ACC112 (cell line): ENCODE data around the gene YPEL1.

Source experiments
- H2AFZ ChIP-seq: fragments of 200-600 bp; sonication (generic); one replicate; pipeline ENCODE4 v1.6.0; 2017; ENCODE audit warnings: antibody characterized with exemption, low read length; ENCODE audit not compliant: unreplicated experiment
- H3K27ac ChIP-seq: fragments of 200-600 bp; sonication (generic); 2 replicates; pipeline ENCODE4 v1.5.1; 2014; ENCODE audit warnings: low read depth, mild to moderate bottlenecking, antibody characterized with exemption, low read length, moderate library complexity
- H3K27me3 ChIP-seq: fragments of 200-600 bp; sonication (generic); 2 replicates; pipeline ENCODE4 v1.6.1; 2014; ENCODE audit warnings: mild to moderate bottlenecking, antibody characterized with exemption, low read length, moderate library complexity, mixed read lengths; ENCODE audit not compliant: insufficient read depth
- H3K36me3 ChIP-seq: fragments of 200-600 bp; sonication (generic); 2 replicates; pipeline ENCODE4 v1.6.1; 2016; ENCODE audit warnings: mild to moderate bottlenecking, antibody characterized with exemption, low read length, moderate library complexity, mixed read lengths; ENCODE audit not compliant: insufficient read depth
- H3K4me1 ChIP-seq: fragments of 200-600 bp; sonication (generic); one replicate; pipeline ENCODE4 v1.6.1; 2016; ENCODE audit warnings: low read length, mixed read lengths; ENCODE audit not compliant: insufficient read depth, unreplicated experiment, control insufficient read depth
- H3K4me3 ChIP-seq: fragments of 200-600 bp; sonication (generic); 2 replicates; pipeline ENCODE4 v1.5.1; 2014; ENCODE audit warnings: mild to moderate bottlenecking, low read depth, low read length
- H3K79me2 ChIP-seq: fragments of 200-600 bp; sonication (generic); one replicate; pipeline ENCODE4 v1.6.0; 2016; ENCODE audit warnings: low read length; ENCODE audit not compliant: control insufficient read depth, unreplicated experiment, insufficient read depth

Gene YPEL1

DNA sequence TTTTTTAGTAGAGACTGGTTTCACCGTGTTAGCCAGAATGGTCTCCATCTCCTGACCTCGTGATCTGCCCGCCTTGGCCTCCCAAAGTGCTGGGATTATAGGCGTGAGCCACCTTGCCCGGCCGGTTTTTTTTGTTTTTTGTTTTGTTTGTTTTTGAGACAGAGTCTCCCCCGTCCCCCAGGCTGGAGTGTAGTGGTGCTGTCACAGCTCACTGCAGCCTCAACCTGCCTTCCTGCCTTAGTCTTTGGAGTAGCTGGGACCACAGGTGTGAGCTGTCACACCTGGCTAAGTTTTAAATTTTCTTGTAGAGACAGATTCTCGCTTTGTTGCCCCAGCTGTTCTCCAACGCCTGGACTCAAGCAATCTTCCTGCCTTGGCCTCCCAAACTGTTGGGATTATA is 66.6 kb downstream of the YPEL1 start:
- H3K79me2 ChIP-seq: no peaks in the 10 kb centered on the region
- no peaks in the 10 kb centered on the region for H3K4me1 ChIP-seq
- H3K4me3 ChIP-seq: no peak overlapping the region
- H3K27me3 ChIP-seq: no peaks in the 10 kb centered on the region
- no peak overlapping the region for H3K27ac ChIP-seq
- H2AFZ ChIP-seq: no peak overlapping the region
- no peaks in the 10 kb centered on the region for H3K36me3 ChIP-seq

DNA sequence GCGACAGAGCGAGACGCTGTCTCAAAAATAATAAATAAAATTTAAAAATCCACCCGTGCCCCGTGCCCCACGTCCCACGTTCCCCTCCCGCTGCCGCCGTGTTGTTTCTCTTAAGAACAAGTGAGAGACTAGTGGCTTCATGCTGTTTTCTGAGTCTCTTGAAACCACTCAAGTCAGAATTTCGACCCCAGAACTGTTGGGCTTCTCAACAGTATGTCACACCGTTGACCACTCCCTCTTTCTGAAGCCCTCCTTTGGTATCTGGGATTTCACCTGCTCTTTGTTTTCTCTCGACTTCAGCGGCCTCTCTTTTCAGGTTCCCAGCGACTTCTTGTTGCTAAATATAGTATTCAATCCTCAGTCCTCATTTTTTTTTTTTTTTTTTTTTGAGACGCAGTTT is 68.8 kb downstream of the YPEL1 start:
- no peaks in the 10 kb centered on the region for H3K79me2 ChIP-seq
- H2AFZ ChIP-seq: no peak overlapping the region
- H3K36me3 ChIP-seq: no peaks in the 10 kb centered on the region
- H3K4me1 ChIP-seq: no peaks in the 10 kb centered on the region
- no peak overlapping the region for H3K27ac ChIP-seq
- H3K27me3 ChIP-seq: no peaks in the 10 kb centered on the region
- H3K4me3 ChIP-seq: peak overlapping the region; percentile 80

DNA sequence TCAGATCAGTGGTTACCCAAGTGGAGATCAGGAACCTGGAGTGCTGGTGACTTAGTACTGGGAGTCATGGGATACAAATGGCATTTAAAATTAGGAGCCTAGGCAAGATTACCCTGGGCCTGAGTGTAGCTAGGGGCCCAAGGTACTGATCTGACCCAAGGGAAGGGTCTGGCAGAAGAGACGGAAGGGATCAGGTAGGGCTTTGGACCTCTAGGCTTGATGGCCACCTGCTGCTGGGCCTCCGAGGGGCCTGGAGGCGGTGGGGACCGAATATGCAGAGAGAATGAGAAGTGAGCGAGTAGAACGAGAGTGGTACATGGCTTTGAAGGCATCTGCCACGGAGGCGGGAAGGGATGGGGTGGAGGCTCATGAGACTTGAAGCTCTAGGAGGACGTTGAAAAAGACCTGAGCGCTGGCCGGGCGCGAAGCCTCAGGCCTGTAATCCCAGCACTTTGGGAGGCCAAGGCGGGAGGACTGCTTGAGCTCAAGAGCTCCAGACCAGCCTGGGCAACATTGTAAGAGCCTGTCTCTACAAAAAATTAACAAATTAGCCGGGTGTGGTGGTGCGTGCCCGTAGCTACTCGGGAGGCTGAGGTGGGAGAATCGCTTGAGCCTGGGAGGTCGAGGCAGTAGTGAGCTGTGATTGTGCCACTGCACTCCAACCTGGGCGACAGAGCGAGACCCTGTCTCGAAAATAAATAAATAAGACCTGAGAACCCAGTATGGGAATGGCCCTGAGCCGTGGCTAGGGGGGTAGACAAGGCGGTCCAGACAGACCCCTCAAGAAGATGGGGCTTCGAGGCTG is 70.3 kb downstream of the YPEL1 start:
- Histone ChIP-seq H2AFZ (peak overlapping the region; percentile 50), H3K4me3 (peak overlapping the region; percentile 80), H3K36me3 (no peaks in the 10 kb centered on the region), H3K4me1 (no peaks in the 10 kb centered on the region), H3K27me3 (no peaks in the 10 kb centered on the region), H3K27ac (peak overlapping the region; percentile 46; the same call in 1 of the 2 replicates), H3K79me2 (no peaks in the 10 kb centered on the region)

DNA sequence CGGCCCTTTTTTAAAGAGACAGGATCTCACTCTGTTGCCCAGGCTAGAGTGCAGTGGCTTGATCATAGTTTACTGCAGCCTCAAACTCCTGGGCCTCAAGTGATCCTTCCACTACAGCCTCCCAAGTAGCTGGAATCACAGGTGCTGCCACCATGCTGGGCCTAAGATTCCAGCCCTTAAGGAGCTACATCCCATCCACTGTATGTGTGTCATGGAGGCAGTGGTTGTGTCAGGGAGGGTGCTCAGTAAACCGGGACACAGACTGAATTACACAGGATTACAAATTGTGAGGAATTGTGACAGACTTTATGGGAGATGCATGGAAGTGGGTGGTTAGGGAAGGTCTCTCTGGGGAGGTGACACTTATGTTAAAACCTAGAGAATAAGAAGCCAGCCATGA is 71.9 kb downstream of the YPEL1 start:
- Histone ChIP-seq H3K27ac (no peak overlapping the region), H3K4me3 (no peak overlapping the region), H3K4me1 (no peaks in the 10 kb centered on the region), H3K27me3 (no peaks in the 10 kb centered on the region), H3K36me3 (no peaks in the 10 kb centered on the region), H3K79me2 (no peaks in the 10 kb centered on the region), H2AFZ (no peak overlapping the region)

DNA sequence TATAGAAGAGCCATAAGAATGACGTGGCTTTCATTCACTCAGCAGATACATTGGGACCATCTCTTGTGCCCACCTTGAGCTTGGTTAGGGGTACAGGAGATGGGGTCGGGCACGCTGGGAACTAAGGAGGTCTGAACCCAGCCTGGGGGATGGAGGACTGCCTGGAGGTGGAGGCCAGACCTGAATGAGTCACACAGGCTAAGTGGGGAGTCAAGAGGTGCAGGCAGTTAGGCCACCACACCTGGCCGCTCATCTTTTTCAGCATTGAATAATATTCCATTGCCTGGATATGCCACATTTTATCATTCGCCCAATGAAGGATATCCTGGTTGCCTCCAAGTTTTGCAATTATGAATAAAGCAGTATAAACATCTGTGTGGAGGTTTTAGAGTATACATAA is 73.6 kb downstream of the YPEL1 start:
- Histone ChIP-seq H3K4me3 (no peak overlapping the region), H3K36me3 (no peaks in the 10 kb centered on the region), H3K4me1 (no peaks in the 10 kb centered on the region), H3K27me3 (no peaks in the 10 kb centered on the region), H3K27ac (no peak overlapping the region), H2AFZ (no peak overlapping the region), H3K79me2 (no peaks in the 10 kb centered on the region)

DNA sequence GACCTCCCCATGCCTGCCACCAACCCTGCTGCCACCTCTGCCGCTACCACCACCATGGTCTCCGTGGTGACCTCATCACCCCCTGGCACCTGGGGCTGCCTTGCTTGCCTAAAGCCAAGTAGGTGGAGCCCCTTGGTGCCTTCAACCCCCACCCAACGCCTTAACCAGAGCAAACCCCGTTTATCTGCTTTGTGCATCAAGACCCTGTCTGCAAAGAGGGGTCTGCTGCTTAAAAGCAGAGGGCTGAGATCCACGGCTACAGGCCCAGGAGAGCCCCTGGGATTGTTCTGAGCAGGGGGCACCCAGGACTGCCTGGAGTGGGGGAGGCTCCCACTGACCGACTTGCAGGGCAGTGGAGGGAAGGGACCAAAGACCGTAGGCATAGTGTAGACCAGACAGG is 74.7 kb downstream of the YPEL1 start:
- no peak overlapping the region for H2AFZ ChIP-seq

DNA sequence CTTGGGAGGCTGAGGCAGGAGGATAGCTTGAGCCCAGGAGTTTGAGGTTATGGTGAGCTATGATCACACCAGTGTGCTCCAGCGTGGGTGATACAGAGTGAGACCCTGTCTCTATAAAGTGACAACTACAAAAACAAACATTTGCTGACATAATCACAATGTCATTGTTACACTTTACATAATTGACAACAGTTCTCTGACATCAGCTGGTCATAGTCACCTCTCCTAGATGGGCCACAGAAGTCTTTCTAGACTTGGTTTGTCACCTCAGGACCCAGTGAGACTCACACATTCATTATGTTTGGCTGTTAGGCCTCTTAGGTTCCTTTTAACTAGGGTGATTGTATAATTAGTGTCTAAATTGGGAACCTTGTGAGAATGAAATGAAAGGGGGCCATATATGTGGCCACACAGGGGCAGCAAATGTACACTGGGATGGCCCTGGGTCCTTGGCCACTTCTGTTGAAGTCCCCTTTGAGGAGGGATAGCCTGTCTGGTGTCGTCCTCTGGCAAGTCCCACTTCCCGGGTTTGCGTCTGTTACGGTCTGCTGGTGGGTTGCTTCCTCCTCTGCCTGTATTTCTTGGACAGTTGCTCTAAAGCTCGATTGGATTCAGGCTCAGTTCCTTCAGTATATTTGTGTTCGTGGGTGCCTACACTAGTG is 75.6 kb downstream of the YPEL1 start:
- Histone ChIP-seq H3K4me3 (no peak overlapping the region), H2AFZ (no peak overlapping the region), H3K27ac (no peak overlapping the region), H3K36me3 (no peaks in the 10 kb centered on the region), H3K27me3 (no peaks in the 10 kb centered on the region), H3K79me2 (no peaks in the 10 kb centered on the region), H3K4me1 (no peaks in the 10 kb centered on the region)

More for the DNA sequence above, 74.7 kb downstream of the YPEL1 start:
- no peak overlapping the region for H3K4me3 ChIP-seq
- no peak overlapping the region for H3K27ac ChIP-seq
- no peaks in the 10 kb centered on the region for H3K79me2 ChIP-seq
- H3K4me1 ChIP-seq: no peaks in the 10 kb centered on the region
- no peaks in the 10 kb centered on the region for H3K36me3 ChIP-seq
- H3K27me3 ChIP-seq: no peaks in the 10 kb centered on the region

DNA sequence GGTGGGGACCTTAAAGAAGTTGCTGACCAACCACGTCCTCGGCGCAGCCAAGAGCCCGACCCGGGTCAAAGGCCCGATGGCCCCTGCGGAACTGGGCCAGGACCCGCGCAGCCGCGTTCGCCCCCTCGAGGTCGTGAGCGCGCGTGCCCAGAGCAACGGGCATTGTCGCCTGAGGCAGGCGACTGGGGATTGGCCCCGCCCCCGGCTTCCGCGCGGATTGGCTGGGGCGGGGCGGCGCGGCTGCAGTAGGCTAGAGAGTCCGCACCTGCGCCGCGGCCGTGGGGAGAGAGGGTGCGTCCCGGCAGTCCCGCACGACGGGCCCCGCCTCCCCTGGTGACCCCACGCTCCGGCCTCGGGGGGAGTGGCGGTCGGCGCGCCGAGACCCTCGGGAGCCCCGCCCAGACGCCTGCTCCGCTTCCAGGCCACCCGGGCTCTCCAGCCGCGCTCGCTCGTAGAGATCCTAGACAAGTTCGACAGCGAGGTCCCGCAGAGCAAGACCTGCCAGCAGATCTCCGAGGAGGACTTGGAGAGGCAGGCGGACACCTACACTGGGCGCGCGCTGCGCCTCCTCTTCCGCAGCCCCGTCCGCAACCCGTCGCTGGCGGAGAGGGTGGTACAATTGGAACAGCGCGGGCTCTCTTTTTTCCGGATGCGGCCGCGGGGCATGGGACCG is 78.1 kb downstream of the YPEL1 start:
- peaks cover 4% of the 10 kb centered on the region for H3K4me1 ChIP-seq
- no peak overlapping the region for H3K27ac ChIP-seq
- H2AFZ ChIP-seq: peak overlapping the region; percentile 75
- no peaks in the 10 kb centered on the region for H3K79me2 ChIP-seq
- H3K27me3 ChIP-seq: no peaks in the 10 kb centered on the region
- H3K36me3 ChIP-seq: no peaks in the 10 kb centered on the region
- H3K4me3 ChIP-seq: peak overlapping the region; percentile 75

DNA sequence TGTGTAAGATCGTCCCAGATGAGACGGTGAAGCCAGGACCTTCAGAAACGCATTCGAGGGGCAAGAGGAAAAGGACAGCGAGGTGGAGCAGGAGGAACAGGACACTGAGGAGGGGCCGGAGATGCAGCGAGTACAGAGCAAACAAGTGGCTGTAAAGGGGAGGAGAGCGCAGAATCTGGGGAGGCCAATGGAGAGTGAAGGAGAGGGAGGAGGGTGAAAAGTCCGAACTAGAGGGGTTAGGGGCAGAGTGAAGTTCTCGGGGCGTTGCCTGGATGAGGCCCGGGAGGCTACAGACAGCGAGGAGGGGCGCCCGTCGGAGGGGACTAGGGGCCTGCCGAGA is 78.6 kb downstream of the YPEL1 start:
- peak overlapping the region; percentile 75 for H3K4me3 ChIP-seq

DNA sequence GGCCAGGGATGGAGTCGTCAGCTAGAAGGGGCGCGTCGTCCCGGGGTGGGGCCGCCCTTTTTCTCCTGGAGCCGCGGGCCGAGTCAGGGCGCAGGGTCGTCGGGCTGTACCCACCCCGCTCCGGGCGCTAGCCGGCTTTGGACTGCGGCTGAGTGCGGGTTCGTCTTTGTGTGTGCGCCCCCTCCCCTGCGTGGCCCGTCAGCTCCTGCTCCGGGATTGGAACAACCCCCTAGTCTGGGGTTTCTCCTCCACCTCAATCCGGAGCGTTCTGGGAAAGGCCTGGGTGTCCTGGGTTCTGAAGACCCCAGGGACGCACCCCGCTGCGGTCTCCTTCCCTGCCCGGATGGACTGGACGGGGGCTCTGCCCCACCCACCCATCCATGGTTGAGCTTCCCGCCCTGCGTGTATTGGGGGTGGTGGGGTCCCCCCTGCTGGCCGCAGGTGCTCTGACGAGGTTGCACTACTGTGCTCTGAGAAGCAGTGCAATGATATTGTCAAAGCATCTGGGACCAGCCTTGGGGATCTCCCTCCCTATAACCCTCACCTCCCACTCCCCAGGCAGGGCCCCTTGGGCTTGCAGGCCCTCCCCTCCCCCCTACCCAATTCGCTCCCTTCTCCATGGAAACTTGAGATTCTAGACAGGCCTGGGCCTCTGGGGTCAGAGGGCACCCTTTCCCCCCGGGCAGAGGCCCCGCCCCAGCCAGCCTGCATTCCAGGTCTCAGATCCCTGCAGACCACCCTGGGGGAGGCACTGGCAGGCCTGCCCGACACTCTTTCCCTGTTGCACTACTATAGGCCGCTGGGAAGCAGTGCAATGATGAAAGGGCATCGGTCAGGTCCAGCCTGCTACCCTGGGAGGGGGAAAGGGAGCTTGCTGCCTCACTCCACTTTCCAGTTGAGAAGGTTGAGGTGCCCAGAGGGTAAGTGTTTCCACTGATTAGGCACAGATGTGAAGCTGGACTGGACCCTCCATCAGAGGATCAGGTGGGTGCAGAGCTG is 82.7 kb downstream of the YPEL1 start:
- Histone ChIP-seq H3K36me3 (no peaks in the 10 kb centered on the region), H3K4me1 (peaks cover 8% of the 10 kb centered on the region), H3K79me2 (no peaks in the 10 kb centered on the region), H3K27ac (no peak overlapping the region), H2AFZ (no peak overlapping the region), H3K27me3 (no peaks in the 10 kb centered on the region), H3K4me3 (peak overlapping the region; percentile 85)

More for the DNA sequence above, 78.6 kb downstream of the YPEL1 start:
- Histone ChIP-seq H2AFZ (peak overlapping the region; percentile 25), H3K27me3 (no peaks in the 10 kb centered on the region), H3K4me1 (peaks cover 4% of the 10 kb centered on the region), H3K27ac (no peak overlapping the region), H3K79me2 (no peaks in the 10 kb centered on the region), H3K36me3 (no peaks in the 10 kb centered on the region)
